ENCODE measurements around the gene TRAPPC13. TPM values are rescaled to one million over a fixed set of nuclear protein-coding genes. Genes with fewer than 3 reads are reported as not detected.

Gene TRAPPC13
- total RNA-seq, 1 experiment from 2014 or later: 23.0 TPM

DNA sequence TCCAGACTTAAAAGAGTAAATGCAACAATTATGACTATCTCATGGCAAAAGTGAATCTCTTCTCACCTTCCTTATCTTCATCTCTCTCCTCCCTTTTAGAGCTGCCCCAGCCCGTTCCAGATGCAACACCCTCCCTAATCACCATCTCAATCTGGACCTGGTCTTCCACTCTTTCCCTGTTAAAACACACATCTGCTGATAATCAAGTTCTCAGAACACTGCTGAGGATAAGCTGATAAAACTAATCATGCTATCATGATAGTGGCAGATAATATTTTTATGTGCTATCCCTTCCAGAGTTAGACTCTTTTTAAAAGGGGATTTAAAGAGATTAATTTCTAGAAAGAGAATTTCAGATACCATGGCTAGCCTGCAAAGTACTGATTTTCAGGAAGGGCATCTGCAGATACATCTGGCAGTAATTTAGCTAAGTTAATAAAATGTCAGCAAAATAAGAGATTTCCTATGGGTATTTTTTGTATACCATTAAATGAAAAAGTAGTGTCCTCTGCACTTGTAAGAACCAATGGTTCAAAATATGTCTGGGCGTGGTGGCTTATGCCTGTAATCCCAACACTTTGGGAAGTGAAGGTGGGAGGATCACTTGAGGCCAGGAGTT is 79.9 kb downstream of the TRAPPC13 start:
- DNase-seq: no peak
- Histone ChIP-seq H3K27me3 (ENCODE audit: control insufficient read depth, insufficient read depth, low read length) (no peaks in the 10 kb centered on the region), H3K36me3 (replicated peaks; ENCODE audit: control insufficient read depth, insufficient read depth, low read length) (no peaks in the 10 kb centered on the region; the same call in 1 of the 2 replicates), H3K4me3 (ENCODE audit: insufficient read depth, low read depth, low read length) (no peak overlapping the region)

DNA sequence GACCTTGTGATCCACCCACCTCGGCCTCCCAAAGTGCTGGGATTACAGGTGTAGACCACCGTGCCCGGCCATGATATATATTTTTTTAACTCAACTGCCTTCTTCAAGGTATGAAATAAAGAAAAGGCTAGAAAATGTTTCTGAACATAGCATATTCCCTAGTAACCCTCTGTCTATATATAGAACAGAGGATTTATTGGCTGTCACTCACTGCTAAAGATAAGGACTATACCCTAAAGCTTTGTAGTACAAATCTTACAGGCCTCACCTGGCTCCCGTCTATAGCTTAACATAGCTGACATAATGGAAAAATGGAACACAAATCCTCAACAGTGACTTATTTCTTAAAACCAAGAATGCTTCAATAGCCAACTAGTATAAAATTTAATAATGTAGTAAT is 82.8 kb downstream of the TRAPPC13 start:
- DNase-seq: no peak
- Histone ChIP-seq H3K27me3 (ENCODE audit: control insufficient read depth, insufficient read depth, low read length) (no peaks in the 10 kb centered on the region), H3K4me3 (ENCODE audit: insufficient read depth, low read depth, low read length) (no peak overlapping the region), H3K36me3 (replicated peaks; ENCODE audit: control insufficient read depth, insufficient read depth, low read length) (peaks cover 5% of the 10 kb centered on the region)

DNA sequence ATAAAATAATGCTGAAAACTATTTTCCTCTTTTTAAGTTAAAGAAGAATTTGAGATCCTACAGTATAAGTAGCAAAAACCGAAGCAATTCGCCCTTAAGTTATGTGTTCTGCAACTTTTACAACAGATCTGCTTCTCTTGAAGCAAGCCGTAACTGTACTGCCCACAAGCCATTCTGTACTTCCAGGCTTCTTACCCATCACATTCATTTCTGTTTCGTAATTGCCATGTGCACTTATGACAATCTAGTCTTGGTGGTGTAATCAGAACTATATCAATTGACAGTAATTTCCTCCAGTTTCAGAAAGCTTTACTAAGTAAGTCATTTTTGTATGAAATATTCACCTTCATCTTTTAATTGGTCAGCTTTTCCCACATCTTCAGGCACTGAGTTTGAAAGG is 83.3 kb downstream of the TRAPPC13 start:
- no peaks in the 10 kb centered on the region for H3K27me3 ChIP-seq (ENCODE audit: control insufficient read depth, insufficient read depth, low read length)
- H3K36me3 ChIP-seq (replicated peaks; ENCODE audit: control insufficient read depth, insufficient read depth, low read length): peaks cover 5% of the 10 kb centered on the region
- no peak overlapping the region for H3K4me3 ChIP-seq (ENCODE audit: insufficient read depth, low read depth, low read length)
- DNase-seq: no peak

Other genes with a start within 250 kb of the TRAPPC13 start
- gene ADAMTS6, start 143.1 kb upstream of the TRAPPC13 start, total RNA-seq (2014; rRNA removed; shearing (Covaris generic)): 1.3 and 1.5 TPM in 2 replicates
- gene CENPK, start 61.9 kb upstream of the TRAPPC13 start, total RNA-seq (2014; rRNA removed; shearing (Covaris generic)): 31.2 and 42.4 TPM in 2 replicates
- 28.1 and 50.0 TPM in 2 replicates for gene PPWD1, start 61.7 kb upstream of the TRAPPC13 start, total RNA-seq (2014; rRNA removed; shearing (Covaris generic))
- 12.6 and 14.3 TPM in 2 replicates for gene TRIM23, start 694 bp upstream of the TRAPPC13 start, total RNA-seq (2014; rRNA removed; shearing (Covaris generic))
- 2.0 and 2.4 TPM in 2 replicates for gene SHLD3, start within 50 bp of the TRAPPC13 start, total RNA-seq (2014; rRNA removed; shearing (Covaris generic))
- 7.1 and 7.8 TPM in 2 replicates for gene SGTB, start 97.1 kb downstream of the TRAPPC13 start, total RNA-seq (2014; rRNA removed; shearing (Covaris generic))
- 121 and 129 TPM in 2 replicates for gene NLN, start 97.2 kb downstream of the TRAPPC13 start, total RNA-seq (2014; rRNA removed; shearing (Covaris generic))